CD4-positive, alpha-beta T cell treated with Interleukin-15 for 4 hours (primary cell): ENCODE results near the gene TNFAIP8L3.

ENCODE experiments used
- DNase-seq: peaks from one replicate; pipeline ENCODE4 v3.0.0-alpha.2; 2020; ENCODE audit warnings: low spot score

The TNFAIP8L3 gene

DNA sequence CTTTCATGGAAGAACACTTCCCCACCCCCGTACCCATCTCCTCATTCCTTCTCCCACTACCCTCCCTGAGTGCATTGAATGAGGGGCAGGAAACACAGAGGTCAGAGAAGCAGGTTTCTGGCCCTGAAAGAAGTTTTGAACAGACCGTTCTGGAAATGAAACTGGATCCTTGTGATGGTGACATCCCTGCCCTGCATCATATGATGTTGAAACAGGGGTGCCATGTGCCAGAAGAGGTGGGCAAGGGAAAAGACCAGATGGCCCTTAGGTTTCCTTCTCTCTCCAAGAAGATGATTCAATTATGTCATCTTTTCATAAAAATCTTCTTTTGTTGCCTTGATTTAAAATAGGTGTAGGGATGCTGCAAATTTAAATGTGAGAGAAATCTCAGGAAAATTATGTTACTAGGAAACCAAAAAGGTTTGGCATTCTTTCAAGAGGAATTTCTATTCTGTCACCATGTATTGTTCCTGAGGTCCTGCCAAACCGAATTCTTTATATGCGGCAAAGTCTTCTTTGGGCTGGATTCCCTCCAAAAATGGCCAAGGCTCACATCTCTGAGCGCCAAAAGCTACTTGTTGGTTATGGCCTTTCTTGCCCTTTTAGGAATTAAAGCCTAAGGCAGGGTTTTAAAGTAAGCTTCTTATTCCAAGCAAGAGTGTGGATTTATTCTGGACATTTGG lies 19.9 kb upstream of the TNFAIP8L3 start:
- DNase-seq = no peak

DNA sequence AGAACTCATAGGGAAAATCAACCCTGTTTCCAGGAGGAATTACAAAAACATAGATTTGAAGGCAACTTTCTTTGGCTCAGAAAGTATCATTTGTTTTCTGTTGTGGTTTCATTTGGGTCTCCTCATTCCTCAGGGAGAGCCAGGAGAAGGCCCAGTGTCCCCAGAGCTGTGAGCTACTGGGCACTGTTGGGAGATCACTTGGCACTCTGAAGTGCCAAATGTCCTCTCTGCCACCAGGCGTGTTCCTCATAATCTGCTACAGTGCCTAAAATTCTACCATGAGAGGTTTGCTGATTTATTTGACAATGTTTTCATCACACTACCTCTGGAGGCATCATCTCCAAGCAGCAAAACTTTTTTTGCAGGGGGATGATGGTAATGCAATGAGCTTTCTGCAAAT lies 17.4 kb upstream of the TNFAIP8L3 start:
- no peak for DNase-seq

DNA sequence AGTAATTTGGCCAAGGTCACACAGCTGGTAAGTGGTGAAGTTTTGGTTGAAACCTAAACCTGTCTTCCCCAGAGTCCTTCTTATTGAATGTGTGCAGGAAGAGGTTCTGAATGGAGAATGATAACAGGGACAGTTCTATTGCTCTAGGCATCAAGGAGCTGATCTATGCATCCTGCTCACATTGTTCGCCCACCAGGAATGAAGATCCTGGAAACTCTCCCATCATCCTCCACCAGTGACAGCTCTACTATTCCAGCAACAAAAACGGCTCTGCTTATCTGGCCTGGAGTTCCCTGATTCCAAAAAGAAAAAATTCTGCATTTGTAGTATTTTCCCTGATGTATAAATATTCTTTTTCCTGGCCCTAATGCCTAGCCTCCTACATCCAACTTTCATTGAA lies 16.4 kb upstream of the TNFAIP8L3 start:
- DNase-seq = no peak

DNA sequence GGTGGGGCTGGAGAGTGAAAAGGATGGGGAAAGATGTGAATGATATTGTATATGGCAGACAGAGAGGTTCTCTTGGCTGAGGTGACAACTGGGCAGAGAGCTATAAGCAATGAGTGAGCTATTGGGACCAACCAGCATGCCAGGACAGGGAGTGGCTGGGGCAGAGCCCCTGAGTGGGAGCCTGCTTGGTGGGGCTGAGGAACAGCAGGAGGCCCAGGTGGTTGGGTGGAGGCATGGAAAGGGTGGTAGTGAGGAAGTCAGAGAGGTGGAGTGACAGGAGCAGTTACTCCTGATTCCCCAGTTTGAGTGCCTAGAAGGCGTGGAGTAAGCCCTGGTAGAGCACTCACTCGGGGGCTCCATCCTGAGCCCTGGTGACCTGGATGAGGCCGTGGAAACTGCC lies 15.5 kb upstream of the TNFAIP8L3 start:
- no peak for DNase-seq

DNA sequence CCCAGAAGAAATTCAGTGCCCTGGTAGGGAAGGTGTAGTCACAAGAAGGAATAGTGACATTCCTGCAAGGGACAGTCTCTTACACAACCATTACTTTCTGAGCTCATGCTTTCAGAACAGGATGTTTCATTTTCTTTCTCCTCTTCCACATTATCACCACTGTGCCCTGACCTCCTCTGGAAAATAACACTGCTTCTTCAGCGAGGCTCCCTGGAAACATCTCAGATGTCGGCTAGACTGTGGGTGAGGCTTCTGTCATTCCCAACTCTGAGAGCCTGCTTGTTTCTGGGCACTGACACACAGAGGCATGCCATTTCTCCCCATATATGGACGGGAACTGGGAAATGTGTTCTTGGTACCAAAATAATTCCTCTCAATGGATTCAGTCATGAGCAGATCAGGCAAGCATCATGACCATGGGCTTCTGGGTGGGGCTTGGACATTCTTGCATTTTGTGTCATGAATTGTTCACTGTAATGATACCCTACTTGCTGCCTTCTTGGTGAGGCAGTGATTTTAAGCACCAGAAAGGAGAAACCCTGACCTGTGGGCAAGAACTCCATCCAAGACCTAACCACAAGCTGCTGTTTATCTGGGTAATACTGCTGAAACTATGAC lies 14.3 kb upstream of the TNFAIP8L3 start:
- no peak for DNase-seq

DNA sequence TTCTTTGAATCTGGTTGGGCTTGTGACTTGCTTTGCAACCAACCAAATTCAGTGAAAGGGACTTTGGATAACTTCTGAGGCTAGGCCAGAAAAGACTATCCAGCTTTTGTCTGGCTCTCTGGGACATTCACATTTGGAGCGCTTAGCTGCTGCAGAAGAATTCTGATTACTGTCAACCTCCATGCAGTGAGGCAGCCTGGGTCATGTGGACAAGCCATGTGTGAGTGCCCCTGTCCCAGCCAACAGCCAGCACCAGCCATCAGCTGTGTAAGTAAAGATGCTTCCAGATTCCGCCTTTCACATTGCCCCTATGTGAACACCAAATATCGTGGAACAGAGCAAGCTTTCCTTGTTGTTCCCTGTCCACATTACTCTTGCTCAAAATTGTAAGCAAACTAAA lies 12.9 kb upstream of the TNFAIP8L3 start:
- no peak for DNase-seq

DNA sequence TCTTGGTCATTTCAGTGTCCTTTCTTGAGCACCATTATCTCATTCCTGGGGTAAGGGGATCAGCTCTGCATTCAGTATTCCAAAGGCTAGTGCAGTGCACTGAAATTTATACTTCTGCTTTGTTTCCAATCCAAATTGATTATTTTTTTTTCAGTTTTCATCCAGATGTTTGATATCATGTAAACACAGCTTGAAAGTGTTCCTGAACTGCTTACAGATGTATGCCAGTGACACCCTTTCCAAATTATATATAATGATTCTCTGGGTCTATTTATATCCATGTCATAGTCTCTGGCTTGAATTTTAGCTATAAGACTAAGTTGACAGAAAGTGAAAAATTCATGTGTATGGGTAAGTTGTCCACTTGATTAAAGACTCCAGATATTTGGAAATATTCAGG lies 11.8 kb upstream of the TNFAIP8L3 start:
- DNase-seq = no peak

DNA sequence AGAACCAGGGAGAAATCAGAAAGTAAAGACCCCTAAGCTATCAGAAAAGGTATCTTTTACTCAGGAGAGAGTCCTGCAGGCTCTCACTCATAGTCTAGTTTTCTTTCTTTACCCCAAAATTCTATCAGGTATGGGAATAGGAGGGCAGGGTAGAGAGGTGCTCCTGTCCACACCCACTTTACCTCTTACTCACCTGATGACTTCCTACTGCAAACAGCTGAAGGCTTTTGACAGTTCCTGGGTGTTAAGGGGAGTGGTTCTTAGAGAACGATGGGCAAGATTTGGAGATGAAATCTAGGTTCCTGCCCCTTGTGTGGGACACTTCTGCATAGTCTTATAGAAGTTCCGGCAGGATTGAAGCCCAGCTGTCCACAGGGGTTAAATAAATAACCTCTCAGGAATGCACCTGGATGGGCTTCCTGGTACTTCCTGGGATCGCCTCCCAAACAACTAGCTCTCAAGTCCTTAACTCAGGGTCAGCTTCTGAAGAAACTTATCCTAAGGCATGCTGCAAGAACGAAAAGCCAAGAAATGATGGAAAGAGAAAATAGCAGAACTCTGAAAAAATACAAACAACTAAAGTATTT lies 10.8 kb upstream of the TNFAIP8L3 start:
- no peak for DNase-seq

DNA sequence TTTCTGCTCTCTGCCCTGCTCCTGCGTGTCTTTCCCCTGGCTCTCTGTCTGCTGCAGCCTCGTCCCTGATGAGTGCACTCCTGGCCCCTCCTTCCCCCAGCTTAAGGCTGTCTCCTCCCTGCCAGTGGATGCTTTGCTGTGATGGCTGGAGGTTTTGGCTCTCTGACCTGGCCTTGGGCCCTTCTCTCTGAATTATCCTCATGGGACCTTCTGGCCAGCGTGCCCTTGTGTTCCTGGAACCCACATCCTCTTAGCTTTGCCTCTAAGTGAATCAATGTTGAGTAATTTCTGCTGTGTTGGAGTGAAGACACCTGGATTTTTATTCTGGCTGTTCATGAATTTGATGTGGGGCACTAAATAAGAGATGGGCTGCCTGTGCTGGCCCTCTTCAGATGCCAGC lies 9.8 kb upstream of the TNFAIP8L3 start:
- no peak for DNase-seq

DNA sequence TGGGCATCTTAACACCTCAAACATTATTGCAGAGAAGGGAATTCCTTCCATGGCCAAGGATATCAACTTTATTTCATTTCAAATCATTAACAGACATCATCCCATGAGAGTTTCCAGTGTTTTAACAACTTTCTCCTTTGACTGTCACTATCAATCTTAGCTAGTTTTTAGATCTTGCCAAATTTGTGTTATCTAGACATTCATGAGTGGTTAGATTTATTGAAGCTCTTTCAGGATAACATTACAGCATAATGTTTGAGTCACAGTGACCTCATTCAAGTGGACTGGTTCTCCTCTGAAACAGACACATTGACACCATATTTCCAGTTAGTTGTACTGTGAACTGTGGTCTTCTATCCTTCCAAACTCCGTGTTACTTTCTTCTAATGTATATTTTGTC lies 8.6 kb upstream of the TNFAIP8L3 start:
- no peak for DNase-seq

DNA sequence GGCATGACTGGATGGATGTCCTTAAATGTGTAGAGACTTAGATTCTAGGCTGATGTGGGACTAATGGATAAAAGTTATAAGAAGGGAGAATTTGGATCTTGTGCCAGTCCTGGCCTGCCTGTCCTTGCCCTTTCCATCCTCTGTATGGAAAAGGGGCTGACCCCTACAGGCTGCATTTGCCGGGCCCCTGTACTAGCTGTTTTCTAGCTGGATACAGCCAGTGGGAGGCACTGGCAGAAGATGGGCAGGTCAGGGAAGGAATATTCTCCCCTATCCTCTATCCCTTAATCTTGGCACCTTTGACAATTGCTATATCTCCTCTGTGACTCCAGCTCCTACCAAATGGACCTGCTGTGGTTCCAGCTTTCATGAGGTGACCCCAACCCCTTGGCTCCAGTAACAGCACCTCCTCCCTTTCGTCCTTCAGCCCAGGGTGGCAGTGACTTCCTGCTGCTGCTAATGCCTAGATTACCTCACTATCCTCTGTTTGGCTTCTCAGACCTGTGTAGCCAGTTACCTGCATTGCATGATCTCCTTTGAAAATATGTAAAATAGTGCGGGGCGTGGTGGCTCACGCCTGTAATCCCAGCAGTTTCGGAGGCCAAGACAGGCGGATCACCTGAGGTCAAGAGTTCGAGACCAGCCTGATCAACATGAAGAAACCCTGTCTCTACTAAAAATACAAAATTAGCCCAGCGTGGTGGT lies 6.2 kb upstream of the TNFAIP8L3 start:
- DNase-seq = no peak

DNA sequence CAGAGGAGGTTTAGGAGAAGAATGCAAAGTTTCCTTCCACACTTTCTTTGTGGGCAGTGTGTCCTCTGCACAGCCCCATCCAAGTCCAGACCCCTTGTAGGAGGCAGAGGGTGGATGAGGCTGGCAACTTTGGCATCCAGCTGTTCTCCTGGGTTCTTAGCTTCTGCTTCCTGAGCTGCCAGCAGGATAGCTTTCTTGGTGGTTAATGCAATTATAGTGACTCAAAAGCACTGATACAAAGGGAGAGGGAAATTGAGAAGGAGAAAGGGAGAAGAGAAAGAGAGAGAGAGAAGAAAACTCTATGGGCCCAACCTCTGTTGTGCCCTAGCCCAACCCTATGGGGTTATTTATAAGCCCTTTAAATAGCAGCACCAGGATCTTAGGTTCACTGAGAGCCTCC lies 4.5 kb upstream of the TNFAIP8L3 start:
- DNase-seq = no peak

DNA sequence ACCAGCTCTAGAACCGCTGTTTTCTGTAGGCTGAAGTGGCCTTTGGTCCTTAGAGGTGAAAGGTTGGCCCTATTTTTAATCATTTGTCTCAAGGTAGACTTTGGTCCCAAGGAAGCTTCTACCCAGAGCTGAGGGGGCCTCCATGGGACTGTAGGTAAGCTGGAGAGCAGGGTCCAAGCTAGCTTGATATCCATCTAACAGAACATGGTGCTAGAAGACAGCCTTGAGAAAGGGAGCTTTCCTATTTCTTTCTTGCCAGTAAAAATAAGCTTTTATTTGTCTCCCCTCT lies 3.6 kb upstream of the TNFAIP8L3 start:
- DNase-seq = no peak

DNA sequence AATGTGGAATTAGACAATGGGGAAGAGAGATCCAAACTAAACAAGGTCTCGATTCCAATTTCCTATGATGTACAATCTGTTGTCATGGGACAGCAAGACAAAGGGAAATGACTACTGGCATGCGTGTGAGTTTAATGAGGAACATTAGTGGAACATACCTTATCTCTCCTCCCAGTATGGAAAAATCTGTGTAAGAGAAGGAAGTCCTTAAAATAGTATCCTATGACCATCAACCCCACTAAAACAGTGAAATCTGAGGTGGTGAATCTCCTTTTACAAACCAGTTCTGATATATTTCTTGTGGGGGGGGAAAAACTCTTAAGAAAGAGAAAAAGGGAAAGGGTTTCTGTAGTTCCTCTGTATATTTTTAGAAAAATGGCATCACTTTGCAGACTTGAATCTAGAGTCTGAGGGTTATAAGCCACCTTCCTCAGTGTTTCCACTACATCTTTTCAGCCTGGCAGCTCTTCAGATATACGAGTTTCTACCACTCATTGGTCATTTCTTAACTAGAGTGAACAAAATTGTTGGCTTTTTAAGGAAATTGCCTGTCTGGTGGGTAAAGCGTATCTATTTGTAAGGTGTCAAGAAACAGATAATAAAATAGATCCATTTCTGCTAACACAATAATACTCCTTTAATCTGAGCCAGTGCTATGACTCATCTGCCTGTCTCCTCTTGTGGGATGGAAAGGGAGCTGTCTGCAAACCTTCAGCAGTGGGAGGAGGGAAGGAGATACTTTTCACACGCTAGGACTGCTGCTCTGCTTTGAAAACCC lies 3.0 kb upstream of the TNFAIP8L3 start:
- no peak for DNase-seq

DNA sequence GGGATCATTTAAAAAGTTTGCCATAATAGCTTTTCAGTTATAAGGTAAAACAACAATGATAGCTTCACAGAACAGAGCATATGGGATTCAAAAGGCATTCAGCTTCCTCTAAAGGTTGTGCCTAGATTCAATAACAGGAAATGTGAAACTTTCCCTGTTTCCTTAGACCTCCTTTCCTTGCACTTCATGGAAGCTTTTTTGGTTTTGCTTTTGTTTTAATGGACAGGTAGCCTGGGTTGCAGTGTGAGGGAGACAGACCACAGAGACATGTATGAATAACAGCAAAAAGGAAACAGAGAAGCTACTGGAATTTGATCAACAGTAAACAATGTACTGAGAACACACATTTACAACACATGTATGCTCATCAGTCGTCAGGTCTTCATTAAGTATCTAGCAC lies 2.3 kb upstream of the TNFAIP8L3 start:
- DNase-seq = no peak

DNA sequence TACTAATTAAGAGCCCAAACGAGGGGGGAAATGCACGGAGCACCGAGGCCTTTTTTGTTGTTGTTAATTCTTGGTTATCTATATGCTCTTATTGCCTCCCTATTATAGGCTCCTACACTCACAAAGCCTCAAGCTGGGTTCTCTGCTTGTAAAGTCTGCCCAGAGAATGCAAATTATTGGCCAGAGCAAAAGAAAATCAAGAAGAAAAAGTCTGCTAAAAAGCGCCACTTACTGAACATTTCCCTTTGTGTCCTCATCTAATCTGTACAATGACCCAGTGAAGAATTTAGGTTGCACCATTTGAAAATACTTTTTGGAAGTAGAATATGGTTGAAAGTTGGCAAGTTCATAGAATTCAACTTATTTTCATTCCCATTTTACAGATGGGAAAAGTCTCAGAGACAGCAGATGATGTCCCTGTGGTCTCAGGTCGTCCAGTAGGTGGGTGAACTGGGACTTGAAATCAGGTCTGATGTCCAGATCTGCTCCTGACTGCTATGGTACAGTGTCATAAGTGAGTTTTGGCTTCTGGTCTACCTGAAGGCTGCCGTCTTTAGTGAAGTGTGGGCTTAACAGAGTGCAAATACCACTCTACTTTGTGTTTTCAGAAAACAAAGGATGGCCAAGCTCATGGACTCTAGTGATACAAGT lies 1.1 kb upstream of the TNFAIP8L3 start:
- no peak for DNase-seq

DNA sequence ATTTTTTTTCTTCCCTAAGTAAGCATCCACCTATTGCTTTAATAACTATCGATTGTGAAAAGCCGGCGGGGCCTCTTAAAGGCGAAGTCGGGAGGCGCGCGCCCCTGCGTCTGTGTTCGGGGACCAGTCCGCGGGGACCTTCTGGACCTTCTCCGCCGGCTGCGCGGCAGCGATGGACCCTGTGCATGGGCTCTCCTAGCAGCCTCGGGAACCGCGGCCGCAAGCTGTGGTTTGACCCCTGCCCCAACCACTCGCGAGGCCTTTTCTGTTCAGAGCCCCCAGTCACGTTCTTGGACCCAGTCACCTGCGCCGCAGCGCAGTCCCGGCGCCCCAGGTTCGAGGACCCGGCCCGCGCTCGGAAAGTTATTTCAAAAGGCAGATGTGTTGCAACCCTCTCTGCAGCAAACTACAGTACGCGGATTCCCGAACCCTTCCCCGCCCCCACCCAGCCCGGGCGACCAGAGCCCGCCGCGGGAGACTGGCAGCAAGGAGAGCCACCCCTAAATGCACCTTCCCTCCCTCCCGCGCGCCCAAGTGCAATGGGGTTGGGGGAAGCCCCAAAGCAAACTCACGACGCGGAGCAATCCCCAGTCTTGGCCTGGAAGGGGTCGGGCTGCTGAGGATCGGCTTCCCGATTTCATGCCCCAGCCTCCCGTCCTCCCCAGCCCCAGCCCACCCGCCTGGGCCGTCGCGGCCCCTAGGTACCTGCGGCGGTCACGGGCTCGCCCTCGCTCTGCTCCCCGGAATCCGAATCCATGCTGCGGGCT lies 684 bp downstream of the TNFAIP8L3 start:
- DNase-seq = no peak

DNA sequence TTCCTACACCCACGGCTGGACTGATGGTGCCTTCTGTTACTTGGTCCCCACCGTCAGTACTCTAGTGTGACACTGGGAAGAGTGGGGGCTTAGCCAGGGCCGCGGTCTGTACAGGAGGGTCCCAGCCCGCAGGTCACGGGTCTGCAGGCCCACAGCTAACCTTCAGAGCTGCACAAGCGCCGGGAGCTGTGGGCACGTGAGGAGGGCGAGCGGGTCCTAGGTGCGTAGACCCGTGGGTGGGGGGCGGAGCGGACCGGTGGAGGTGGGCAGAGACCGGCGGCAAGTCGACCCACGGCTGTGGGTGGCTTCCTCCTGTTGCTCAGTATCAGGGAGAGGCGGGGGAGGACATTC lies 1.2 kb downstream of the TNFAIP8L3 start:
- no peak for DNase-seq

DNA sequence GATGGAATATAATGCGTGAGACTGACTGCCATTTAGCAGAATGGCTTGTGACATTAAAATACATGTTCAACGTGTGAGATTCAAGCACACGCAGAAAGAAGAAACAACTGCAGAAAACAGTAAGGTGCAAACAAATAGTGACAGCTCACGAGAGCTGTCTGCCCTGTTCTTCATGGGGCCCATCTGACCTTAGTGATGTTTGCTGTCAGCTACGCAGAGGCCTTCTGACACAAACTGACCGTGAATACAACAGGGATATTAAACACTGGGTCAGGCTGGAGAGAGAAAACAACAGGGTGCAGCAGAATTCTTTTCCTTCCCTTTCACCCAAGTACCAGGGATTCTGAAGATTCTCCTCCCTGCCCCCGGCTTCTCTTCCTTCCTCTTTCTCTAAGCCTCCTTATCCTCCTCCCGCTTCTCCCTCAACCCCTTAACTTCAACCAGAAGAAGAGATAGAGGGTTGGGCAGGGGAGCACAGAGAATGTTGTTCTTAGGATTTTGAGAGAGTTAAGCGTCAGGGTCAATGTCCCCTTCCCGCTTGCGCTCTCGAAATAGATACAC lies 2.1 kb downstream of the TNFAIP8L3 start:
- no peak for DNase-seq

DNA sequence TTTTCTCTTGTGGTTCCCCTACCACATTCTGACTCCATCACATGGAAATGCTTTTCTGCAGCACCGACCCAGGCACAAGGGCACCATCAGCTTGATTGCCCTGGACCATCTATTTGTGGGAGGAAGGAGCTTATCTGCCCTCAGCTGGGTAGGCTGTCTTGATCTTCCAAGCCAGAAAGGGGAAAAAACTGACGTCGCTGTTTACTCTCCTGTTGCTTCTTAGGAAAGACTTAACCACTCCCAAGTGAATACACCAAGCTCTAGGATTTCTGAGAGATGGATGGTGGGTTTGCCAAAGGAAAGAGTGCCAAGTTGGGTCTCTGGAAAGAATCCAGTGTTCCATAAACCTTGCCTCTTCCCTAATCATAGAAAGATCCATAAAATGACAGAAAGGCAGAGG lies 4.0 kb downstream of the TNFAIP8L3 start:
- no peak for DNase-seq
